WTC11 (cell line): ENCODE results near the gene FOXRED2. TPM values are rescaled to one million over a fixed set of nuclear protein-coding genes. Genes with fewer than 3 reads are reported as not detected.

Source experiments
- ATAC-seq: fragments of 200-7000 bp; cut with Tn5 transposase; 2 replicates; pipeline ENCODE4 v1.10.0; 2021; ENCODE audit warnings: mild to moderate bottlenecking, moderate library complexity
- CTCF ChIA-PET: fragments of 300-600 bp; sonication (Branson Sonifier 250); formaldehyde crosslinking; loops from one replicate; lab custom pipeline; 2021; ENCODE audit warnings: antibody characterized with exemption; lab: Charles Lee
- POLR2A ChIA-PET: fragments of 350-600 bp; sonication (Branson Sonifier 250); formaldehyde crosslinking; loops from one replicate; lab custom pipeline; 2021; ENCODE audit warnings: antibody characterized with exemption; lab: Charles Lee
- DNase-seq: peaks from one replicate; pipeline ENCODE4 v3.0.0; 2021; ENCODE audit warnings: low spot score
- H3K27ac Mint-ChIP-seq: 2 replicates; pipeline ENCODE4 v1.8.0; 2021; ENCODE audit warnings: mixed read lengths
- H3K27me3 Mint-ChIP-seq: 2 replicates; pipeline ENCODE4 v1.8.0; 2021; ENCODE audit warnings: low read depth, mild to moderate bottlenecking, moderate library complexity, mixed read lengths
- H3K36me3 Mint-ChIP-seq: 2 replicates; pipeline ENCODE4 v1.8.0; 2021; ENCODE audit warnings: mixed read lengths
- H3K4me1 Mint-ChIP-seq: 2 replicates; pipeline ENCODE4 v1.8.0; 2022; ENCODE audit warnings: mixed read lengths
- H3K4me3 Mint-ChIP-seq: 2 replicates; pipeline ENCODE4 v1.8.0; 2021; ENCODE audit warnings: mild to moderate bottlenecking, moderate library complexity, mixed read lengths
- H3K9me3 Mint-ChIP-seq: 2 replicates; pipeline ENCODE4 v1.8.0; 2021; ENCODE audit warnings: mixed read lengths
- CBFB ChIP-seq: sonication (generic); formaldehyde crosslinking; IDR thresholded peaks from 2 replicates; pipeline ENCODE4 v1.8.1; 2022; ENCODE audit warnings: mild to moderate bottlenecking, low read depth, missing genetic modification reagents
- CDX4 ChIP-seq: fragments of 250-450 bp; sonication (Bioruptor Pico); IDR thresholded peaks from 2 replicates; pipeline ENCODE4 v1.9.0; 2021; ENCODE audit warnings: moderate library complexity, mild to moderate bottlenecking, inconsistent platforms, borderline replicate concordance
- CTCF ChIP-seq: fragments of 200-600 bp; IDR thresholded peaks from 2 replicates; pipeline ENCODE4 v1.8.0; 2022; ENCODE audit warnings: antibody characterized with exemption
- ETV6 ChIP-seq: sonication (generic); formaldehyde crosslinking; IDR thresholded peaks from 2 replicates; pipeline ENCODE4 v1.8.1; 2022; ENCODE audit warnings: mild to moderate bottlenecking, missing genetic modification reagents
- FOXK1 ChIP-seq: sonication (generic); formaldehyde crosslinking; IDR thresholded peaks from 2 replicates; pipeline ENCODE4 v1.8.0; 2022; ENCODE audit warnings: mild to moderate bottlenecking, moderate library complexity, missing genetic modification reagents
- FOXP4 ChIP-seq: sonication (generic); formaldehyde crosslinking; IDR thresholded peaks from 2 replicates; pipeline ENCODE4 v1.8.0; 2022; ENCODE audit warnings: mild to moderate bottlenecking, missing genetic modification reagents
- HMGA2 ChIP-seq: fragments of 250-450 bp; sonication (Bioruptor Pico); IDR thresholded peaks from 2 replicates; pipeline ENCODE4 v1.4.0; 2021; ENCODE audit warnings: mild to moderate bottlenecking, moderate library complexity
- JUN ChIP-seq: sonication (generic); formaldehyde crosslinking; IDR thresholded peaks from 2 replicates; pipeline ENCODE4 v1.8.0; 2023; ENCODE audit warnings: mild to moderate bottlenecking, missing genetic modification reagents
- KAT7 ChIP-seq: sonication (generic); formaldehyde crosslinking; IDR thresholded peaks from 2 replicates; pipeline ENCODE4 v1.8.1; 2023; ENCODE audit warnings: missing genetic modification reagents, mild to moderate bottlenecking, borderline replicate concordance
- TEAD1 ChIP-seq: sonication (generic); formaldehyde crosslinking; IDR thresholded peaks from 2 replicates; pipeline ENCODE4 v1.8.0; 2022; ENCODE audit warnings: mild to moderate bottlenecking, missing genetic modification reagents
- TEAD4 ChIP-seq: sonication (generic); formaldehyde crosslinking; IDR thresholded peaks from 2 replicates; pipeline ENCODE4 v1.8.0; 2022; ENCODE audit warnings: mild to moderate bottlenecking, missing genetic modification reagents
- ZBTB43 ChIP-seq: sonication (generic); formaldehyde crosslinking; IDR thresholded peaks from 2 replicates; pipeline ENCODE4 v1.8.1; 2023; ENCODE audit warnings: mild to moderate bottlenecking, missing genetic modification reagents
- ZNF317 ChIP-seq: sonication (generic); formaldehyde crosslinking; IDR thresholded peaks from 2 replicates; pipeline ENCODE4 v1.8.1; 2023; ENCODE audit warnings: low read depth, mild to moderate bottlenecking, moderate library complexity, missing genetic modification reagents, borderline replicate concordance
- ZNF396 ChIP-seq: fragments of 250-450 bp; sonication (Bioruptor Pico); IDR thresholded peaks from 2 replicates; pipeline ENCODE4 v1.8.0; 2021; ENCODE audit warnings: mild to moderate bottlenecking, moderate library complexity, borderline replicate concordance
- ZNF423 ChIP-seq: fragments of 250-450 bp; sonication (Bioruptor Pico); IDR thresholded peaks from 2 replicates; pipeline ENCODE4 v2.1.2; 2022; ENCODE audit warnings: mild to moderate bottlenecking, moderate library complexity
- ZNF512 ChIP-seq: sonication (generic); formaldehyde crosslinking; IDR thresholded peaks from 2 replicates; pipeline ENCODE4 v1.8.1; 2022; ENCODE audit warnings: missing genetic modification reagents, borderline replicate concordance
- total RNA-seq: library from RNA; stranded (reverse); gene quantifications from 3 replicates; pipeline ENCODE4 v1.2.3, GENCODE V29; 2021
- TF ChIP-seq, protein P1 (sequence below): sonication (generic); formaldehyde crosslinking; IDR thresholded peaks from 2 replicates; pipeline ENCODE4 v1.8.0; 2023; ENCODE audit warnings: missing genetic modification reagents
- TF ChIP-seq, protein P2 (sequence below): sonication (generic); formaldehyde crosslinking; conservative IDR thresholded peaks from 2 replicates; pipeline ENCODE4 v1.8.1; 2022; ENCODE audit warnings: mild to moderate bottlenecking, missing genetic modification reagents
- TF ChIP-seq, protein P3 (sequence below): sonication (generic); formaldehyde crosslinking; IDR thresholded peaks from 2 replicates; pipeline ENCODE4 v1.8.1; 2022; ENCODE audit warnings: mild to moderate bottlenecking, moderate library complexity, missing genetic modification reagents
- TF ChIP-seq, protein P4 (sequence below): fragments of 250-450 bp; sonication (Bioruptor Pico); IDR thresholded peaks from 2 replicates; pipeline ENCODE4 v1.9.0; 2021; ENCODE audit warnings: mild to moderate bottlenecking

The FOXRED2 gene
- total RNA-seq, 1 experiment from 2014 or later, result 20.1 TPM

GRCh38 chr22:36465232-36466021 is 41.4 kb downstream of the FOXRED2 start (continued):
- TF ChIP-seq FOXP4, result no peak

- Mint-ChIP-seq H3K27ac (no peak overlapping the region), H3K4me1 (peaks cover 21% of the 10 kb centered on the region), H3K4me3 (no peak overlapping the region), H3K27me3 (peaks cover 3% of the 10 kb centered on the region), H3K36me3 (no peaks in the 10 kb centered on the region), H3K9me3 (no peaks in the 10 kb centered on the region)
- ATAC-seq (no peak), DNase-seq (no peak)
- no peak for TF ChIP-seq FOXK1
- TF ChIP-seq ZNF512 (CRISPR knock-in tag), result no peak
- TF ChIP-seq CDX4 (CRISPR knock-in tag), result no peak
- no peak for TF ChIP-seq ETV6 (CRISPR knock-in tag)
- TF ChIP-seq CBFB (CRISPR knock-in tag), result no peak
- no peak for TF ChIP-seq JUN (CRISPR knock-in tag)
- TF ChIP-seq HMGA2 (CRISPR knock-in tag), result no peak
- TF ChIP-seq, protein P1, sequence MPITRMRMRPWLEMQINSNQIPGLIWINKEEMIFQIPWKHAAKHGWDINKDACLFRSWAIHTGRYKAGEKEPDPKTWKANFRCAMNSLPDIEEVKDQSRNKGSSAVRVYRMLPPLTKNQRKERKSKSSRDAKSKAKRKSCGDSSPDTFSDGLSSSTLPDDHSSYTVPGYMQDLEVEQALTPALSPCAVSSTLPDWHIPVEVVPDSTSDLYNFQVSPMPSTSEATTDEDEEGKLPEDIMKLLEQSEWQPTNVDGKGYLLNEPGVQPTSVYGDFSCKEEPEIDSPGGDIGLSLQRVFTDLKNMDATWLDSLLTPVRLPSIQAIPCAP (CRISPR knock-in tag), result no peak
- TF ChIP-seq CTCF, result no peak
- POLR2A ChIA-PET, result no interaction called here
- CTCF ChIA-PET, result interaction anchor here (0.5 to 3.2 kb wide), 3 partner anchors 10 to 187 kb away, joined by 3 to 16 read pairs (median 3); no protein-coding TSS in a partner anchor
These were observed 42.1 kb downstream of the FOXRED2 start for GRCh38 chr22:36464715-36465231.

DNA sequence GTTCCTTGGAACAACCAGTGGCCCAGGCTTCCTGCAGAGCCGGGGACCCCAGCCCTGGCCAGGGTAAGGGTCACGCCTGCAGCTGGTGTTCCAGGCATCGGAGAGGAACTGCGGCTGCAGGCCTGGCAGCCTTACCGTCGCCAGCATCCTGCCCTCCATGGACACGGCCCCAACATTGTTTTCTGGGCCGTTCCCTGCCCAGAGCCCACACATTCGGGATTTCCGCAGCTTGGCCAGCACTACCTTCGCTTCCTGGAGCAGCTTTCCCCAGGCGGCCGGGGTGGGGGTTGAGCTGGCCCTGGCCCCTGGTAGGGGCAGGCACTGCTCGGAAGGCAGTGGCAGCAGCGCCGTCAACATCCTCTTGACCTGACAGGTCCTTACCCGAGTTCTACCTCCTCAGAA is 43.1 kb downstream of the FOXRED2 start:
- CTCF ChIA-PET, result interaction anchor here (0.8 to 3.2 kb wide), 3 partner anchors 23 to 186 kb away, joined by 3 to 16 read pairs (median 8); no protein-coding TSS in a partner anchor
- no peak for DNase-seq
- peaks cover 29% of the 10 kb centered on the region for H3K4me1 Mint-ChIP-seq
- no peak for TF ChIP-seq ZNF396 (CRISPR knock-in tag)
- no peak for TF ChIP-seq TEAD1
- TF ChIP-seq ZBTB43, result no peak
- TF ChIP-seq, protein P2, sequence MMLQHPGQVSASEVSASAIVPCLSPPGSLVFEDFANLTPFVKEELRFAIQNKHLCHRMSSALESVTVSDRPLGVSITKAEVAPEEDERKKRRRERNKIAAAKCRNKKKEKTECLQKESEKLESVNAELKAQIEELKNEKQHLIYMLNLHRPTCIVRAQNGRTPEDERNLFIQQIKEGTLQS, result no peak
- no peak for TF ChIP-seq ZNF423 (CRISPR knock-in tag)
- TF ChIP-seq, protein P3, sequence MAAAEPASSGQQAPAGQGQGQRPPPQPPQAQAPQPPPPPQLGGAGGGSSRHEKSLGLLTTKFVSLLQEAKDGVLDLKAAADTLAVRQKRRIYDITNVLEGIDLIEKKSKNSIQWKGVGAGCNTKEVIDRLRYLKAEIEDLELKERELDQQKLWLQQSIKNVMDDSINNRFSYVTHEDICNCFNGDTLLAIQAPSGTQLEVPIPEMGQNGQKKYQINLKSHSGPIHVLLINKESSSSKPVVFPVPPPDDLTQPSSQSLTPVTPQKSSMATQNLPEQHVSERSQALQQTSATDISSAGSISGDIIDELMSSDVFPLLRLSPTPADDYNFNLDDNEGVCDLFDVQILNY (CRISPR knock-in tag), result no peak
- TF ChIP-seq KAT7, result no peak
- TF ChIP-seq, protein P4, sequence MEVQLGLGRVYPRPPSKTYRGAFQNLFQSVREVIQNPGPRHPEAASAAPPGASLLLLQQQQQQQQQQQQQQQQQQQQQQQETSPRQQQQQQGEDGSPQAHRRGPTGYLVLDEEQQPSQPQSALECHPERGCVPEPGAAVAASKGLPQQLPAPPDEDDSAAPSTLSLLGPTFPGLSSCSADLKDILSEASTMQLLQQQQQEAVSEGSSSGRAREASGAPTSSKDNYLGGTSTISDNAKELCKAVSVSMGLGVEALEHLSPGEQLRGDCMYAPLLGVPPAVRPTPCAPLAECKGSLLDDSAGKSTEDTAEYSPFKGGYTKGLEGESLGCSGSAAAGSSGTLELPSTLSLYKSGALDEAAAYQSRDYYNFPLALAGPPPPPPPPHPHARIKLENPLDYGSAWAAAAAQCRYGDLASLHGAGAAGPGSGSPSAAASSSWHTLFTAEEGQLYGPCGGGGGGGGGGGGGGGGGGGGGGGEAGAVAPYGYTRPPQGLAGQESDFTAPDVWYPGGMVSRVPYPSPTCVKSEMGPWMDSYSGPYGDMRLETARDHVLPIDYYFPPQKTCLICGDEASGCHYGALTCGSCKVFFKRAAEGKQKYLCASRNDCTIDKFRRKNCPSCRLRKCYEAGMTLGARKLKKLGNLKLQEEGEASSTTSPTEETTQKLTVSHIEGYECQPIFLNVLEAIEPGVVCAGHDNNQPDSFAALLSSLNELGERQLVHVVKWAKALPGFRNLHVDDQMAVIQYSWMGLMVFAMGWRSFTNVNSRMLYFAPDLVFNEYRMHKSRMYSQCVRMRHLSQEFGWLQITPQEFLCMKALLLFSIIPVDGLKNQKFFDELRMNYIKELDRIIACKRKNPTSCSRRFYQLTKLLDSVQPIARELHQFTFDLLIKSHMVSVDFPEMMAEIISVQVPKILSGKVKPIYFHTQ (CRISPR knock-in tag), result no peak
- no peak for TF ChIP-seq TEAD4 (CRISPR knock-in tag)
- TF ChIP-seq ZNF317 (CRISPR knock-in tag), result no peak

More for the DNA sequence above, 43.1 kb downstream of the FOXRED2 start:
- H3K27me3 Mint-ChIP-seq, result peaks cover 3% of the 10 kb centered on the region
- H3K27ac Mint-ChIP-seq, result no peak overlapping the region
- no peaks in the 10 kb centered on the region for H3K9me3 Mint-ChIP-seq
- H3K4me3 Mint-ChIP-seq, result no peak overlapping the region
- no peak for ATAC-seq
- POLR2A ChIA-PET, result no interaction called here
- no peaks in the 10 kb centered on the region for H3K36me3 Mint-ChIP-seq
